ENCODE results near the gene MFGE8.

Gene MFGE8

GRCh38 chr15:88920186-88920891 lies 7.2 kb upstream of the MFGE8 start:
- no peak for DNase-seq (ENCODE audit: low read depth, low spot score)

- DNase-seq (ENCODE audit: low read depth, low spot score) = no peak
Measured at GRCh38 chr15:88918738-88919137, 5.6 kb upstream of the MFGE8 start.

GRCh38 chr15:88917760-88918159 lies 4.6 kb upstream of the MFGE8 start:
- DNase-seq (ENCODE audit: low read depth, low spot score) = no peak

GRCh38 chr15:88915354-88915753 lies 2.2 kb upstream of the MFGE8 start:
- DNase-seq (ENCODE audit: low read depth, low spot score) = no peak

- DNase-seq (ENCODE audit: low read depth, low spot score) = no peak
Measured at GRCh38 chr15:88913850-88914169, 631 bp upstream of the MFGE8 start.

GRCh38 chr15:88912500-88912921 lies 668 bp downstream of the MFGE8 start:
- DNase-seq (ENCODE audit: low read depth, low spot score) = no peak

- DNase-seq (ENCODE audit: low read depth, low spot score) = no peak
Measured at GRCh38 chr15:88911766-88912118, 1.4 kb downstream of the MFGE8 start.

GRCh38 chr15:88909956-88910831 lies 3.0 kb downstream of the MFGE8 start:
- DNase-seq (ENCODE audit: low read depth, low spot score) = no peak

- DNase-seq (ENCODE audit: low read depth, low spot score) = no peak
Measured at GRCh38 chr15:88908697-88909621, 4.2 kb downstream of the MFGE8 start.

GRCh38 chr15:88908123-88908522 lies 5.1 kb downstream of the MFGE8 start:
- DNase-seq (ENCODE audit: low read depth, low spot score) = no peak

GRCh38 chr15:88907111-88907510 lies 6.1 kb downstream of the MFGE8 start:
- no peak for DNase-seq (ENCODE audit: low read depth, low spot score)

GRCh38 chr15:88906551-88906950 lies 6.6 kb downstream of the MFGE8 start:
- DNase-seq (ENCODE audit: low read depth, low spot score) = no peak

GRCh38 chr15:88906130-88906529 lies 7.0 kb downstream of the MFGE8 start:
- DNase-seq (ENCODE audit: low read depth, low spot score) = no peak

GRCh38 chr15:88905576-88905975 lies 7.6 kb downstream of the MFGE8 start:
- no peak for DNase-seq (ENCODE audit: low read depth, low spot score)

- no peak for DNase-seq (ENCODE audit: low read depth, low spot score)
Measured at GRCh38 chr15:88904624-88905327, 8.4 kb downstream of the MFGE8 start.

- no peak for DNase-seq (ENCODE audit: low read depth, low spot score)
Measured at GRCh38 chr15:88904257-88904623, 8.9 kb downstream of the MFGE8 start.

- DNase-seq (ENCODE audit: low read depth, low spot score) = no peak
Measured at GRCh38 chr15:88902846-88903245, 10.3 kb downstream of the MFGE8 start.

- DNase-seq (ENCODE audit: low read depth, low spot score) = no peak
Measured at GRCh38 chr15:88902221-88902835, 10.9 kb downstream of the MFGE8 start.

GRCh38 chr15:88901508-88902220 lies 11.5 kb downstream of the MFGE8 start:
- no peak for DNase-seq (ENCODE audit: low read depth, low spot score)

GRCh38 chr15:88900982-88901418 lies 12.2 kb downstream of the MFGE8 start:
- no peak for DNase-seq (ENCODE audit: low read depth, low spot score)

All from brain pericyte (primary cell).